Activated naive CD4-positive, alpha-beta T cell treated with anti-CD3 and anti-CD28 coated beads, Interleukin-2, amount 50 U/mL, for 16 hours (primary cell): ENCODE results near the gene SLFN11.
"Not testable (repeated sequence)": the region's sequence is repeated elsewhere in the genome, so short reads cannot be mapped to it uniquely, and the experiment has no call there.

Experiments
- DNase-seq: peaks from one replicate; pipeline ENCODE4 v3.0.0-alpha.2; 2020

Gene SLFN11

DNA sequence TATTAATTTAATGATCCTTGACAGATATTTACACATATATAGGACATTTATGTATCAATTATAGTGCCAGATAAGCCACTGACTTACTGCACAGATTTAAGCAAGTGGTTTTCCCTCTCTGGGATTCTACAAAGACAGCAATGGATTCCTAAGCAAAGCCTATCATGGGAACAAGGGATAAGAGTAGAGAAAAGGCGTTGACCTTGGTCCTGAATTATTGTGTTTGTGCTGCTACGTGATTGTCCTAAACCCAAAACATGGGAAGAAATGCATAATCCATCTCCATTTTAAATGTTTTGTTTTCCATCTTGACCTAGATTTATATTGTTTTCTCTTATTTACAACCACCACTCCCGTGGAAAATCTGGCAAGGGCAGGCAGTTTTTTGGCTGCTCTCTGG is 14.0 kb downstream of the SLFN11 start:
- DNase-seq: no peak

DNA sequence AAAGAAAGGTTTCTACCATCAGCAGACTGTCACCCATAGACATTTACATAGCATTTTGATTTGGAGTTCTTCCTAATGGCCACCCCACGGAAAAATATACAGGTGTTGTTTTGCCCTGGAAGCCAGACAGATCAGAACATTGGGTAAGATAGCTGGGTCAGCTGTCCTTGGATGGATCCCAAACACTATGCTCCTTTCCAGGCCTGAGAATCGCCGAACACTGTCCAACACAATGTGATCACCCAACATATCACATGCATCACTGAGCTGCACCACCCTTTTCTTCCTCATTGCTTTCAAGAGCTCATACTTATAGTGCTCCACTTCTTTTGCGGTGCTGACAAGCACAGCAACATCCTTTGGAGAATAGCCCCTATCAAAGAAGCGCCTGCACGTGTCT is 21.1 kb downstream of the SLFN11 start:
- no peak for DNase-seq

- DNase-seq: no peak
These were observed 22.9 kb downstream of the SLFN11 start for GRCh38 chr17:35350493-35350892.

DNA sequence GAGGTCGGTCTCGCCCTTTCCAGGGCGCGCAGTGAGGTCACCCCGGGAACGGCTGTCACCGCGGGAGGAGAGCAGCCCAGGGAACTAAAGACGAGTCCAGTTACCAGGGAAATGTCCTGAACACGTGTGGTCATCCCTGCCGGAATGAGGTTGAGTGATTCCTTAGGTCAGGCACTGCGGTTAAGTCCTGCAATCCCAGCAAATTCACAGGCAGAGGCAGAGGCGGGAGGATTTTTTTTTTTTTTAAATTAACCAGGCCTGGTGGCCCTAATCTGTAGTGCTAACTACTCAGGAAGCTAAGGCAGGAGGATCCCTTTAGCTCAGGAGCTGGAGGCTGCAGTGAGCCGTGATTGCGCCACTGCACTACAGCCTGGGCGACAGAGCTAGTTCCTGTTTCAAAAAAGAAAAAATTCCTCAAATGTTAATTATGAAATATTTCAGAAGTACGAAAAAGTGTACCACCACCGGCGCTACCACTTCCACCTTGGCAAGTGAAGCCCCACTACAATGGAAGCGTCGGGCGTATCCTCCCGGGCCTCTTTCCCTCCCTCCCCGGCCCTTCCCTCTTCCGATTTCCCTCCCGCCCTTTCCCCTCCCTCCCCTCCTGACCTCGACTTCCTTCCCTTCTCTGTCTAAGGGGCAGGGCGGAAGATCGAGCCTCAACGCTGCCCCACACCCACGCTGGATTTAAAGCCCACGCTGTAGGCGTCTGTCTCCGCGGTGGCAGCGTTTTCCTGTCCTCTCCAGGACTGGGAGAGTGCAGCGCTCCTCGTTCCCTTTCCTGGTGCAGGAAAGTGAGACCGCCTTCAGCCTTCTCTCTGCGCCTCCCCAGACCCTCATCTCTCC is 27.3 kb downstream of the SLFN11 start:
- DNase-seq: no peak

DNA sequence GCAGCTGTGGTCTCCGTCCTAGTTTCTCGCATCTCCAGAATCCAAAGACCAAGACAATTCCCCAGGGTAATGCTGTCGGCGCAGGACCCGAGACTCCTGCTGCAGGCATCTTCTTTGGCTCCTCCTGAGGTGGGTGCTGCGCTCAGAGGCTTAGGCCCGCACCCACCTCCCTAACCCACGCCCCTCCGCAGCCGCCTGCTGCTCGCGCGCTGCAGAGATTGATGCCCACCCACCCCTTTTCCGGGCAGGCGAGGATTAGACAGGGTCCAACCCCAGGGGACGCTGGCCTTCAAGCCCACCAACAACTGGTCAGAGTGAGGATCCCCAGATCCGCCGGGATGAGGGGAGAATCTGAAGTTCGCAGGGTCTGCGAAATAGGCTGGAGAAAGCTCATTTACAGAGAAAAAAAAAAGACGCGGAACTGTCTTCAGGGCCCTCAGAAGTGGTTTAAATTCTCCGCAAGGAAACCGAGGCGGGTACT is 27.9 kb downstream of the SLFN11 start:
- no peak for DNase-seq

DNA sequence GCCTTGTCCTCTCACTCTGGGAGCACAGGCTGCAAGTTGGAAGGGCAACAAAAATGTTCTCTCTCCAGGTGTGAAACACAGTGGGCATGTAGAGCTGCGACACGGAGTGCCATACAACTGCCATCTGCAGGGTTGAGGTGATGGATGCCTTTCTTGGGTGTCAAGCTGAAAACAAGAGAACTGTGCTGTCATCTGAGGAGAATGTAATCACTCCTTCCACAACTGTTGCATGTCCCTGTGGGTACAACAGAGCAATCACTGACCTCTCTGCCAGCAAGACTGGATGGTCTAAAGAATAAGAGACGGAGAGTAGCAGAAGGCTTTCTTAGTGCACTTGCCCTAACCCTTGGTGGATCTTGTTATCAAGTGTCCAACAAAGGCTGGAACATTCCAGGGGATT is 29.2 kb downstream of the SLFN11 start:
- DNase-seq: no peak

GRCh38 chr17:35342276-35342675 is 31.1 kb downstream of the SLFN11 start:
- no peak for DNase-seq

DNA sequence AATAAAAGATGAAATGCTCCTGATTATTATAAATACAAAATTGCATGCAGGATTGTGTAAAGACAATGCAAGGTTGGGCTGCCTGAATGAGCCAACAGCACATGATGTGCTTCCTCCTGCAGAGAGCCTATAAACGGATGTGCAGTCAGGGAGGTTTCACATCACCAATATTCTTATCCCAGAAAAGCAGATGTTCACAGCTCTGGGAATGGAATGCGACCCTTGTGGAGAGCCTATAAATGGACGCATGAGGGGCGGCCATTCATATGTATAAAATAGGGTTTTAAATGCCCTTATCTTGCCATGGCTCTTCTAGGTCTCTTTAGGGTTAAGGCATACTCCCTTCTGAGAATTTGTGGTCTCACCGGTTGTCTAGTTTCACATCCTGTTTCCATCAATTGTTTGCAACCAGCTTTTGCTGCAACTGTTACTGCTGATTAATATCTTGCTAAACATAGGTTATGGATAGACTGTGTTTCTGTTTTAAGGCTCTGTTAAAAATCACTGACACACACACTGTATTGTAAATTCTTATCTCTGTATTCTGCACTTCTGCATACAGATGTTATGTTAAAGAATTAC is 31.9 kb downstream of the SLFN11 start:
- no peak for DNase-seq

GRCh38 chr17:35338230-35338629 is 35.2 kb downstream of the SLFN11 start:
- no peak for DNase-seq

GRCh38 chr17:35337364-35337763 is 36.1 kb downstream of the SLFN11 start:
- no peak for DNase-seq

GRCh38 chr17:35333578-35333977 is 39.8 kb downstream of the SLFN11 start:
- DNase-seq: not testable (repeated sequence)

DNA sequence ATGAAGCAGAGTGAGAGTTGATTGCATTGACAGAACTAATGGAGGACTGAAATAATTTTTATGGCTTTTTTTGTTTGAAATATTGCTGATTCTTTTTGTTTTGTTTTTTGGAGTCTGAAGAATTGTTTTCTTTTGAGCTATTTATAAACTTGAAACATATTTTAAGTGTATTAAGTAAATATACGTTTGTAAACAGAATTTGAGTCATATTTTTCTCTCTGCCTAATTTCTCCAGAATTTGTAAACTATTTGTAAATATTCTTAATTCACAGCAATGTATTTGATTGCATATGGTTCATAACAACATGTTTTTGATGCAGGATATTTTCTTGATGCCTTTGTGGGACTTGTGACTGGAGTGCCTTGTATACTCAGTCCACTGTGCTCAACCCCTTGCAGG is 50.7 kb downstream of the SLFN11 start:
- DNase-seq: no peak

DNA sequence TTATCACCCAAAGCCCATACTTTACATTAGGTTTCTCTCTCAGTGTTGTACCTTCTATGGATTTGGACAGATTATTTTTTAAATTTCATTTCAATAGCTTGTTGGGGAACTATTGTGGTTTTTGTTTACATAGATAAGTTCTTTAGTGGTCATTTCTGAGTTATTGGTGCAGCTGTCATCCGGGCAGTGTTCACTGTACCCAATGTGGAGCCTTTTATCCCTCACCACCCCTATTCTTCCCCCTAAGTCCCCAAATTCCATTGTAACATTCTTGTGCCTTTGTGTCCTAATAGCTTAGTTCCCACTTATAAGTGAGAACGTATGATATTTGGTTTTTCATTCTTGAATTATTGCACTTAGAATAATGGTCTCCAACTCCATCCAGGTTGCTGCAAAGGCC is 57.5 kb downstream of the SLFN11 start:
- DNase-seq: no peak

GRCh38 chr17:35315283-35315682 is 58.1 kb downstream of the SLFN11 start:
- no peak for DNase-seq

- no peak for DNase-seq
These were observed 58.8 kb downstream of the SLFN11 start for GRCh38 chr17:35314415-35315216.

DNA sequence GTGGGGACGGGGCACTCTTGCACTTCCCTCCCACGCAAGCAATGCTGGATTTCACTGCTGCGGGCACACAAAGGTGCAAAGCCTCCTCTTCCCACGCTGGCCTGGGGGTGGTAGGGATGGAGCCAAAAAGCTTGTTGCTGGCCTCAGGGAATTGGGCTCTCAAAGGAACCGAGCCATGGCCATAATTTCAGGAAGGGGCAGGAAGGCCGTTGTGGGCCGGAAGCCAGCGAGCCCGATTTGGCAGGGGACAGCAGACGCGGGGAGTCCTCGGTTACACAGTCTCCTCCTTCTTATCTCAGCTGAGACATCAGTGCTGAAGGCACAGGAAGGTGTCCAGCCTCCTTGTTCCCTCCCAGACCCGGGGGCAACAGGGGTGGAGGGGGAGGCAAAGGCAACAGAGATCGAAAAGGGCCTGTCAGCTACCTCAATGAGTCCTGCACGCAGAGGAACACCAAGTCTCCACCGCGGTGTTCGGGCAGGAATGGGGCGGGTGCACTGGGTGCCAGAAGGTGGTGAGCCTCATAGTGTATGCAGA is 59.5 kb downstream of the SLFN11 start:
- DNase-seq: no peak

- peak; percentile 59 for DNase-seq
These were observed 60.4 kb downstream of the SLFN11 start for GRCh38 chr17:35312790-35313711.

GRCh38 chr17:35312346-35312745 is 61.1 kb downstream of the SLFN11 start:
- DNase-seq: no peak

GRCh38 chr17:35309345-35309744 is 64.1 kb downstream of the SLFN11 start:
- not testable (repeated sequence) for DNase-seq
